ENCODE measurements around the gene CRELD2.

CRELD2 gene

DNA sequence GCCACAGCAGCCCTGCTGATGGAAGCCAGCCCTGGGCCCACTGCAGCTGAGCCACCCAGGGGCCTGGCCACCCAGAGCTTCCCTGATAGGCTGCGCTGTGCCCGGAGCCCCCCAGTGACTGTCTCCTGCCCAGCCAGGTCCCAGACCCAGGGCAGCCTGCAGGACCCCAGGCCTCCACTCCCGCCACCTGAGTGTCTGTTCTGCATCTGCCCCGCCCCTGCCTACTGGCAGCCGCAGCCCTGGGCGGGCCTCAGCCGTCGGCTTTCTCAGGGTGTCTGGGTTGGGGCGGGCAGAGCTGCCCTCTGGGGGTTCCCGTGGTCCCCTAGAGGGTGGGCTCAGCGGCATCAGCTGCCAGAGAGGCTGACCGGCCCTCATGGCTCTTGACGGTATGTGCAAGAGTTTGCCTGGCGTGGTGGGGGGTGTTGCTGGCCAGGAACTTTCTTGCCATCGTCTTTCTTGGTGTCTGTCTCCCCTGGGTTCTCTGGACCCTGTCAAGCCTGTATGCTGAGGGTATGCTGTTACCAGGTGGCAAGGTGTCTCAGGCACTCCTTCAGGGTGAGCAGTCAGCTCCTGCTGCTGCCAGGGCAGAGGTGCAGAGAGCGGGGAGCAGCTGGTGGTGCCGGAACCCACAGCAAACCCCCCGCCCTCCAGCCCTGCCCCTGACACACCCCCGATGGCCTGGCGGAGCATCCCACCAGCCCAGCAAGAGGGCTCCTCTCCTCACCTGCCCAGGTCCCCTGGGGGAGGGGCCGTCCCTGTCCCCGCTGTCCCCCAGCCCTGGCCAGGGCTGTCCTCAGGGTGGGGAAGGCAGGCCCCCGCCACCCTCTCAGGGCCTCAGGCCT, 29.9 kb downstream of the CRELD2 start:
- no peak for DNase-seq

DNA sequence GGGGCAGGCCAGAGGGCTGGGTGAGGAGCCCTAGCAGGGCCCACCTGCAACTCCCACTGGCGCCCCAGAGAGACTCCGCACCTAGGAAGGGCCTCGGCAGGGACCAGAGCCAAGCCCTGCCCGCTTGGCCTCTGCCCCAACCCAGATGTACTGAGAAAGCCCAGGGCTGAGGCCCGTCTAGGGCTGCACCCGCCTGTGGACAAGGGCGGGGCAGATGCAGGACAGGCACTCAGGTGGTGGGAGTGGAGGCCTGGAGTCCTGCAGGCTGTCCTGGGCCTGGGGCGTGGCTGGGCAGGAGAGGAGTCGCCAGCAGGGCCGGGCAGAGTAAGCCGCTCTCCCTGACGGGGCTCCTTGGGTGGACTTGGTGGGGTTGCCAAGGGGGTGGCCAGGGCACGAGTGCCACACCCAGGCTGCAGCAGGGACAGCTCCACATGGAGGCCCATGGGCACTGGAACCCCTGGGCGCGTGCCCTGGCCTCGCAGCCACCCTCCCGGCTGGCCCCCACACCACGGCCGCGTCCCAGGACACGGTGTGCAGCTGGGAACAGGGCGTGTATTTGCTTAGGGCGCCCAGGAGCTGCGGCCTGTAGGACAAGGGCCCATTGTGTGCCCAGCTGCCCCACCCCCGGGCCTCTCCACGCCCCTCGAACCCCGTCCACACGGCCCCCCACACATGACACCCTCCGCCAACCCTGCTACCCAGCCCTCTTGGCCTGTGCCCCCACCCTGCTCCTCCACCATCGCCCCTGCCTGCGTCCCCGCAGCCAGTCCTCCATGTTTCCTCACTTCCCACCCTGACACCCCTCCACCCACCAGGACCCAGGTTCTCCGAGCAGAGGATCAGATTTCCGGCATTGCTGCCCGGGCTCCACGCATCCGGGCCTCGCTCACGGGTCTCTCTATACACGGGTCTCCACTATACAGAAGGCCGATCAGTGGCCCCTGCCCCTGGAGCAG, 30.8 kb downstream of the CRELD2 start:
- DNase-seq = no peak

DNA sequence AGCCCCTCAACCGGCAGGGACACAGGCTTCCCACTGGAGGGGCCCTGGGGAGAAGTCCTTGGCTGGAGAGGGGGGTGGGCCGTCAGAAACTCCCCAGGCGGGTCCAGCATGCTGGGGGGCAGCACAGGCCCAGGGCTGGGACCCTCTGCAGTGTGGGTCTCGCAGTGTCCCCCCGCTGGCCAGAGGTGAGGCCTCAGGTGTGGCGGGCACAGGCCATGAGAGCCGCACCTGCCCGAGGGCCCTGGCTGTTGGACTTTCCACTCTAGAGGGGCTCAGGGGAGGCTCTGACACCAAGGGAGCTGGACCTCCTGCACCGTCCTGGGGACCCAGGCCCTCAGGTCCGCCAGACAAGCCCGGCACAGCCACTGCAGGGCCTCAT, 31.5 kb downstream of the CRELD2 start:
- DNase-seq = no peak

DNA sequence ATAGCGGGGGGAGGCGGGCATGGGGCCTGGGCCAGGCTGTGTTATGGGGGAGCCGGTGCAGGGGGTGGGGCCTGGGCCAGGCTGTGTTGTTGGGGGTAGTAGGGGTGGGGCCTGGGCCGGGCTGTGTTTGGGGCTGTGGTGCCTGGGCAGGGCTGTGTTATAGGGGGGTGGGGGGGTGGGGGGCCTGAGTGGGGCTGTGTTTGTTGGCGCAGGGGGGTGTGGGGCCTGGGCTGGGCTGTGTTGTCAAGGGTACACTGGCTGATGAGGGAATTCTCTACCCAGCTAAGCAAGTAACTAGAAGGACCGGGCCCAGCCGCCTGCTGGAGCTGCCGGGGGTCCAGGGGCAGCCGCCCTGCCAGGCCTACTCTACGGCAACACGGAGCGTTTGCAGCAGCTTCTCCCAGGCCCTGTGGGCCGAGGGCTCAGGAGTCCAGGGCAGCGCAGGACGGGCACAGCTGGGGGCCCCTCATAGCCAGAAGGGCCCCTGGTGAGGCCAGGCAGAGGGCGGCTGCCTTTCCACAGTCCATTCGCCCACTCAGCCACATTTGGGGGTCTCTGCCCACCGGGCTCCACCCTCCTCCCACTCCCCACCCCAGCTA, 32.1 kb downstream of the CRELD2 start:
- no peak for DNase-seq

DNA sequence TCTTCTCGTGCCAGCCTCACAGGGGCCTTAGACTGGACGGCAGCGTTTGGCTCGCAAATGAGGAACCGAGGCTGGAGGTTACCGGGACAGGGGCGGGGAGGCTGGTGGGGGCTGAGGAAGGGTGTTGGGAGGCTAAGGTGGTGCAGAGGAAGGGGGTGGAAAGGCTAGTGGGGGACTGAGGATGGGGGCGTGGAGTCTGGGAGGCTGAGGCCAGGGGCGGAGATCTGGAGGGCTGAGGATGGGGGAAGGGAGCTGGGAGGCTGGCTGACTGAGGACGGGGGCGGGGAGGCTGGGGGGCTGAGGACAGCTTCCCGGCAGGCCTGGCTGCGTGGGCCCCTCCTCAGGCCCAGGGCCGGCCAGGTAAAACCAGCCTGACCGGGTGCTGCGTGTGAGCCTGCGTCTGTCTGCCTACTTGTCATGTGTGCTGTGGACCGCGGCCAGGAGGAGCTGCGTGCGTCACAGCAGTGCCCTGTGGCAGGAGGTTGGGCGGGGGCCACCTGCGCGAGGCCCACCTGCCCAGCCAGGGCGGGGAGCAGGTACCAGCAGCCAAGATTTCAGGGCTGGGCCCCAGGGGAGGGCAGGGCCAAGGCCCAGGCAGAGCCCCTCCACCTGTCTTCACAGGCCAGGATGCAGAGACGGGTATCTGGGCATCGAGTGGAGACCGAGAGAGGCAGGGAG, 32.7 kb downstream of the CRELD2 start:
- no peak for DNase-seq

DNA sequence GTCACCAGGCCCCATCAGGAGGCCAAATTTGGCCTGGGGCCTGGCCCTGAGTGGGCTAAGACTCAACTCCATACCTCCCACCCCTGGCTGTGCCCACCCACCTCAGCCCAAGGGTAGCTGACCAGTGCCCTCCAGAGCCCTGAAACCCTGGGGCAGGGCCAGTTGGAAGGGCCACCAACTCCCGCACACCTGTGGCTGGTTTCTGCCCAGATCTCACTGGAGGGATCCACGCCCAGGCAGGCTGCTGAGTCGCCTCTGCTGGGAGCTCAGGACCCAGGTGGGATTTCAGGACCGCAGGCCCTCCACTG, 33.2 kb downstream of the CRELD2 start:
- no peak for DNase-seq

DNA sequence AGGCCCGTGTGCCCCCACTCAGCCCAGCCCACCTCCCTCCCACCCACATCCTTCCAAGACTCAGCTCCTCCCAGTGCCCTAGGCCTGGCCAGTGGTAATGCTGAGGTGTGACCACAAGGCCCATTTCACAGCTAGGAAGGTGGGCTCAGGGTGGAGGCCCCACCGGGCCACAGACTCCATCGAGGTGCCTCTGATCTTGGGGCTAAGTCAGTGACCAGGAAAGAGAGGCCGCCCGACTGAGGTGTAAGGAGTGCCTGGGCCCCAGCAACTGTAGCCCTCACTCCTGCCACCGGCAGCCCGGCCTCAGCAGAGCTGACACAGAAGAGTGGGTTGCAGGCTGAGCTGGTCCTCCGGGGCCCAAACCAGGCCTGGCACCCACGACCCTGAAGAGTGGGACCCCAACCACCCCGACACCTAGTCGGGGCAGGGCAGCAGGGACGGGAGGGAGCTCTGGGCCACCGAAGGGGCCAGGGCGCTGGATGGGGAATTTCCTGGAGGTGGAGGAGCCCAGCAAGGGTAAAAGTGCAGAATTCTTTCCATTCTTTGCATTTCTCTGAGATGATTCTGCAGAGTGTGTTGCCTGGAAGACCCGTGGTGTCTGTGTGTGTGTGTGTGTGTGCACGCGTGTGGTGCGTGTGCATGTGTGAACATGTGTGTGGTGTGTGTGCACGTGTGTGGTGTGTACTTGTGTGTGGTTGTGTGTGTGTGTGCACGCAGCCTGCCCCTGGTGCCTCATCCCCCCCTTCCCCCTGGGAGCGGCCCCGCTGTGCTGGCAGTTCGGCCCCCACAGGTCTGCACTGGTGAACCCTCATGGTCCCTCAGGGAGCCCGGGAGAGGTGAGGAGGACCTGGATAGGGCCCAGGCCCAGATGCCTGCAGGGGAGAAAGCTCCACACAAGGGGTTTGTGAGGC, 33.8 kb downstream of the CRELD2 start:
- DNase-seq = no peak

DNA sequence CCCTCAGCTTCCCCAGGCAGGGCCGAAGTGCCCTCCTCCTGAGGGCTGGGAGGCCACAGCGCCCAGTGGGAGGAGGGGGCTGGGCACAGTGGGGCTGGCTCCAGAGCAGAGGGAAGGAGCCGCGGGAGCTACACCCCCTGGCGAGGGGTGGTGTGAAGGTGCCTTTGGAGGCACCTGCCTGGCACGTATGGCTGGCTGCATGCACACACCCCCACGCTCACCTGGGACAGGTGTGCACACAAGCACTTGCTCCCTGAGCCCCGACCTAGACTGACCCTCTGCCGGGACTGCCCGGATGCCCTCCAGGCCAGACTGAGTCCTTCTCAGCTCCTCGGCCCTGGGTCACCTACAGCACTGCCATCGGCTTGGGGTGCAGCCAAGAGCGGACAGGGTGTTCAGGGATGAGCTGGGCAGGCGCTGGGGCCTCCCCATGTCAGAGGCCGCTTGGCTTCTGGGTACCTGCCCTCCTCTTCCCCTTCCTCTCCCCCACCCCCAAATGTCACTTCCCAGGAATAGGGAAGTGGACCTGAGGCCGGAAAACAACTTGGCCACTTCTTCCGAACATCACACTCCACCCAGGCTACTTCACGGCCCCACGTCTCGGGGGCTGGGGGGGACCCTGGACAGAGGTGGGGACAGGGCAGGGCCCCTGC, 34.7 kb downstream of the CRELD2 start:
- no peak for DNase-seq

DNA sequence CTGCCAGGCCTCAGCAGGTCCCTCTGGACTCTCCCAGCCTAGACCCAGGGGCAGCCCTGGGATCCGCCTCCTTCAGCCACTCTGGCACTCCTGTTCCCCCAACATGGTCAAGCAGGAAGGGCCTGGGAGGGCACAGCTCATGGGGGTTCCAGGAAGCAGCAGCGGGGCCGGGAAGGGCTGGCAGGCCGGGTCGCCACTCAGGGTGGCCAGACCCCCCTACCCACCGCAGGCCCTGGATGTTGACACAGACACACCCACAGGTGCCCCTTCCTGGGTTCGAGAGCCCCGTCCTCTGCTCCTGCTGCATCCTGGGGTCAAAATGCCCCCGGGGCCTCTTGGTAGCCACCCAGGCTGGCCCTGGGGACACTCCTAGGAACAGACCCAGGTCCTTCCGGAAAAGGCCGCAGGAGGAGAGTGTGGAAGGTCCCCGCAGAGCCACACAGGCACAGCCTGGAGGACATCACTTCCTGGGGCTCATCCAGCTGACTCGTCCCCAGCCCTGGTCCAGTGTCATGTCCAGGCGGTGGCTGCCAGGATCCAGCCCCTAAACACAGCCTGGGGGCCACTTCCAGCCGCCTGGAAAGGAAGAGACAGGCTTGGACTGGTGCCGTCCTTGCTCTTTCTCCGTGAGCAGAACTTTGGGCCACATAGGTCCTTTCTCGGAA, 35.4 kb downstream of the CRELD2 start:
- no peak for DNase-seq

DNA sequence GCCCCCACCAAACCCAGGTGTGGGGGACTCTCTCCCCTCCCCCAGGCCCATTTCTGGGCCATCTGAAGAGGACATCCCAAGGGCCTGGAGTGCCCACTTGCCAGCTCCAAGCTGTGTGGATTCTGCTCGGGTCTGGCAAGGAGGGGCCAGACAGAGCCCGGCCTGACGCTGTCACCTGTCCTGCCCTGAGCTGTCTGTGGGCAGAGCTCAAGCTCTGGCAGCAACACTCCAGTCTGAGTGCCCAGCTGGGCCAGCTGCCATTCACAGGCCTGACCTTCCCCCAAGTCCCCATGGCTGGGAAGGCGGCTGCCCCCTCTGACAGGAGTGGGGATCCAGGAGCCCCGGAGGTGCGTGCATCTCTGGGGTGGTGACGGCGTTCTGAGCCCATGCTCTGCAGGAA, 35.9 kb downstream of the CRELD2 start:
- no peak for DNase-seq

DNA sequence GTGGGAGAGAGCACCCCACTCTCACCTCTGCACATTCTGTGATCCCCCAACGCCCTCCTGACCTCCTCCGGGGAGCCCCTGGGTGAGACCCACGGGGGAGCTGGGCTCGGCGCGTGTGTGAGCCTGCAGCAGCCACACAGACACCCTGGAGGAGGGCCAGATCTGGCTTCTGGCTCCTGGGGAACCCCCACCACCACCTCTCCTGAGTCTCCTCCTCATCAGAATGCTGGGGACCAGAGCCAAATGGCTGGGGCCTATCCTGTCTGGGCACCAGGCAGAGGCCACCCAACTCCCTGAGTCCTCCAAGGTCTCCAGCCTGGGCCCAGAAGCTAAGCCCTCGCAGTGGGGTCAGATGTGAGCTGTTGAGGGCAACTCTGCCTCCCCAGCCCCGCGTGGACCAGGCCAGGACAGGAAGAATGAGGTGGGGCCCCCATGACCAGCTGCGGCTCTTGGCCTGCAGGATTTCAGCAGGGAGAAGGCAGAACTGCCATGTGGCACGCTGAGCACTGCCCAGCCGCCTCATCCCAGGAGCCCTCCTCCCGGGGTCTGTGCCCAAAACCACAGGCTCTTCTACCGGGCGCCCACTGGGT, 36.7 kb downstream of the CRELD2 start:
- no peak for DNase-seq

DNA sequence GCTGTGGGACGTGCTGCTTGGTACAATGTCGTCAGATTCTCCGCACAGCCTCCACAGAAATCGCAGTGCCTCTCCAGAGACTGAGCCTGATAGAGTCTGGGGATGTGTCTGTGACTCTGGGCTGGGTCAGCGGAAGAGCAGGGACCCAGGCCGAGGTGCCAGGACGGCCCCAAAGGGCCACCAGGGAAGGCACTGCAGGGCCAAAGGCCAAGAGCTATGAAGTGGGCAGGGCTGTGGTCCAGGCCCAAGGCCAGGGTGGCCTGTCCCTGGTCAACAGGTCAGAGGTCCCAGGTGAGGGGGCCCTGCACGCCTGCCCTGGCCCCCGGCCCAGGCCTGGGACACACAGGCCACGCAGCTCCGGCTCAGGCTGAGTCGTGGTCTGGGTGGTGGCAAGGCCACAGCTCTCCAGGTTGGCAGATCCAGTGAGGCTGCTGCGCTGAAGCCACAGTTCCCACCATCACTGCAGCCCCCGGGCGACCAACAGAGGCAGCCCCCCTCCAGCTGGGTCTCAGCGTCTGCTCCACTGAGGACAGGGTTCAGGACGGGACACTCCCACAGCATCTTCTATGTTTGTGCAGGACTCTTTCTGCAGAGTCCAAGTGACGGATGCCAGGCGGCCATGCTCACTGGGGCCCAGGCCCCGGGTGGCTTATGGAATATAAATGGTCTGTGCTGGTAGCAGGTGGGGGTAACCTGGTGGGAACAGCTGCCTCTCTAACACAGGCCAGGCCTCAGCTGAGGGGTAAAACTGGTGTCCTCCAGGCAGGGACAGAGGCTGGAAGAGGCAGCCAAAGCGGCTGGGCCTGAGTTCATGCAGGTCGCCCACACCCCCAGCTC, 37.4 kb downstream of the CRELD2 start:
- DNase-seq = no peak

DNA sequence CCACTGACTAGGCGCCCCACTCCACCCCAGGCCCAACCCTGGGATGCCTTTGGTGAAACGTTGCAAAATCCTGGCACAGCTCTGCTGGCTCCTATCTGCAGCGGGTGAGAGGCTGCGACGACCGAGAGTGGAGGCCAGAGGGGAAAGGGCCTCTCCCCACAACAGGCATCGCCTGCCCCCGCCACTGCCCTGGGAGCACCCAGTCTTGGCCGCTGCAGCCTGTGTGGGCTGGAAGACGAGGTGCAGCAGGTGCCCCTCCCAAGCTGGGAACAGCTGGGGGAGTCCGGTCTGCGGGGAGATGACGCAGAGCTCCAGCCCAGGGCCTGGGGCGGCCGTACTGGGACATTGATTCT, 38.0 kb downstream of the CRELD2 start:
- DNase-seq = no peak

DNA sequence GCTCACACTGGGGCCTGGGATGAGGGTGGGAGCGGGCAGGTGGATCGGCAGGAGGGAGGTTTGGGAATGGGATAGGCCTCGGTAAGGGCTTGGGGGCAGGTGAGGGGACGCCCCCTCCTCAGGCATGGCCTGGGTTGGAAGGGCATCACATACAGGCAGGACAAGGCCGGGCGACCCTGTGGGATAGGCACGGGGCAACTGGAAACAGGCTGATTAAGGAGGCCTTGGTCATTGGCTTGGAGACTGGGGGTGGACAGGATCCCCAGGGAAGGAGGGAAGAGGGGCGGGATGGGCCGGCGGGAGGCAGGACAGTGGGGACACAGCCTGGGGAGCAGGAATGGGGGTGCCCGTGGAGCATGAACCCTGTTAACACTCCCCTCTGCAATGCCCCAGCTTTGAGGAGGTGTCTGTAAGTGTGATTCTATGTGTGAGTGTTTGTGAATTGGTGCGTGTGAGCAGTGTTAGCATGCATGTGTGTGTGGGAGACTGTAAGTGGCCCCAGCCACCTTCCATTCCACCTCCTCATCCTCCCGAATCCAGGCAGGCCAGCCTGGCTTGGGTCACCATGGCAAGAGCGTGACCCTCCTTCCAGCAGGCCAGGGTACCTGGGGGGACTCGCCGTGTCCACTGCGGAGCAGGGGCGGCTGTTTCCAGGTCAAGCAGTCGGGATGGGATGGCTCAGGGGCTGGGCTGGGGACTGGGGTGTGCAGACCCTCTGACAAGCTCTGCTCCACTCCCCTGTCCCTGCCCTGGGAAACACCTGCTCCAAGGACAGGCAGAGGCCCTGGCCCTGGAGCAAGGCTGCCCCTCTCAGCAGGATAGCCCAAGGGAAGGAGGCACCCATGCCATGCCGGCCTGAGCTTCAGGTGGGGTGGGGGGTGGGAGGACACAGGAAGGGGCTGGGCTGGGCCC, 38.7 kb downstream of the CRELD2 start:
- no peak for DNase-seq

DNA sequence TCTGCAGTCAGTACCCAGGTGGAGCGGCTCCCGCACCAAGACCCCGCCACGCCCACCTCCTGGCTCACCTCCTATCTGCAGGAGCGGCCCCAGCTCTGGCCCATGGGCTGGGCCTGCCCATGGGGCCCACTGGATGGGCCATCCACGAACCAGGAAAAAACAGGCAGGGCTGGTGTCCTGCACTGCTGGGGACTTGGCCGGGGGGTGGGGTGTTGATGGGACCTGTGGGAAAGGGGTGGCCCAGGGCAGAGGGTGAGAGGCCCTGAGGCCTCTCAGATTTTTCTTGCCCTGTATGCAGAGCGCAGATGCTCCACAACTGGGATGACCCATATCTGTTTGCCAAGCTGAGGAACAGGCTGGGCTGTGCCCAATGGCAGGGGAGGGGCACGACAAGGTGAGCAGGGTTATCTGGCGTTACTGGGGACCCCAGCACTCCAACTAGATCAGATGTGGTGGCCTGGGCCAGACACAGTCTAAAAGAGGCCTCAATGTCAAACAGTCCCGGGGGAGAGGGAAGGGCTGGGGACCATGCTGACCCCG, 39.5 kb downstream of the CRELD2 start:
- DNase-seq = no peak

DNA sequence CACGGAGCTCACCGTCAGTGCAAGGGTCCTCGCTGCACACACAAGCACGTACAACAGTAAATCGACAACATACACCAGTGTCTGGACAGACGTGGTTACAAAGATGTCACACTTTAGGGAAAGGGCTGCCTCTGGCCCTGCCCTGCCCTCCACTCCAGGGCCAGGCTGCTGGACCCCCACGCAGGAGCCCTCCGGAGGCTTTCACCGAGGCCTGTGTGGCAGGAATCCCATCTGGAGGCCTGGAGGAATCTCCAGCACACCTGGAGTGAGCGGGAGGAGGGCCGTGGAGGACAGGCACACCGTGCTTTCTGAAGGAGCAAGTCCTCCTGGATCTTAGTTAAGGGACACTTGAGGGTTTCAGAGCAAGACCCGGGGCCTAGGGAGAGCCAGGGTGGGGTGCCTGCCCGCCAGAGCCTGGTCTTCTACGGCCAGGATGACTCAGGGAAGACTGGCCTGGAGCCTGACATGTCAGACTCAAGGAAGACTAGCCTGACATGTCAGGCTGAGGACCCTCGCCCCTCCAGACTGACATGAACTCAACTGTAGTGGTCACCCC, 40.0 kb downstream of the CRELD2 start:
- no peak for DNase-seq

DNA sequence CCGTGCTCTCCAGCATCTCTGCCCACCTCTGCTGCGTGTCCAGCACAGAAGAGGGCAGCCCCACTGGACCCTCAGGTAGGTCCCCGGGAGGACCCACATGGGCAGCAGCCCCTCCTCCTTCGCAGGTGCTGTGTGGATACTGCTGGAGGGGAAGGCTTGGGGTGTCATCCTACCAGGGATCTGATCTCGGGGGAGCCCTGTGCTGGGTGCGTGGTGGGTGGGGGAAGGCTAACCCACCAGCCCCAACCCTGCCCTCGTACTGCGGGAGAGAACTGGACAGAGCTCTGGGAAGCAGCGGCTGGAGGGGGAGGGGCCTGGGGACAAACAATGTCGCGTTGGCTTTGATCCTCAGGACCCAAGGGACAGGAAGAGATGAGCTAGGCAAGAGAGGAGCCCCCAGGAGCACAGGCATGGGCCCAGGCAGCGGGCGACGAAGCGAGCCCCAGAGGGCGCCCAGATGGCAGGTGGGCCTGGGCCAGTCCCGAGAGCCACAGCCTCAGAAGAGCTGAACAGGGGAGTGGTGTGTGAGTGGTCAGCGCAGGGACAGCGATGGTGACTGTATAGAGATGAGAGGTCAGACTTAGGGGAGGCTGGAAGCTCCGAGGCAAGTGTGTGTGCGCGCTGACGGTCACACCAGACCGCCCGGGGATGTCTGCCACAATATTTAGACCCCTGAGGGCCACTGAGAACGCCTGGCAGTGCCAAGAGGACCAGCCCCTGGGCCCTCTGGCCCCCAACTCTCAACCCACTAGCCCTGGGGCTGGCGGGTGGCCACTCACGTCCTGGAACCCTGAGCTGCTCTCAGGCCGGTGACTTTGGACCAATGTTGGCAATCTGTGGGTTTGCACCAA, 40.7 kb downstream of the CRELD2 start:
- no peak for DNase-seq
